Astrocyte of the spinal cord (primary cell): ENCODE data around the gene URM1.

Source experiments
- DNase-seq: peaks from one replicate; pipeline ENCODE4 v3.0.0; 2011; ENCODE audit warnings: low read depth, low spot score
- H3K4me3 ChIP-seq: 2 replicates; pipeline ENCODE4 v1.5.1; 2011; ENCODE audit warnings: low read depth, mild to moderate bottlenecking, low read length, moderate library complexity
- in situ Hi-C: cut with HindIII; loops from 2 replicates; pipeline ENCODE4 v1.10.0; 2017; ENCODE audit warnings: low sequenced_read_pairs
- TF ChIP-seq, protein P1 (sequence below): IDR thresholded peaks from 2 replicates; pipeline ENCODE4 v1.5.1; 2012; ENCODE audit warnings: low read depth, mild to moderate bottlenecking, low read length, inconsistent platforms

URM1 gene

DNA sequence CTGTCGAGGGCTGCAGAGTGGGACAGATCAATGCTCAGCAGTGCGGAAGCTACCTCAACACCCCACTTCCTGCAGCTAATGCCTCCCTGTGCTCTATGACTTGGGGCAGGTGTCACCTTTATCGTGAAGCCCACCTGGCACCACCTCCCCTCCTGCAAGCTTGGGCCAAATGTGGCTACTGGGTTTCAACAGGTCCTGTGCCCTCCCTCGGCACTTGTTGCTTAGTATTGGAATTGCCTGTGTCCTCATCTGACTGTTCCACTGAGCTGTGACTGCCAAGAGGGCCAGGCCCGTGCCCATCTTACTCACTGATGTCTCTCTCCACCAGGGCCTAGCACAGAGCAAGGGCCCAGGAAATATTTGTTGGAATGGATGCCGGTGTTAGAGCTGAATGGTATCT, 21.4 kb upstream of the URM1 start:
- no peak for DNase-seq
- in situ Hi-C loops = no loop called here
- TF ChIP-seq, protein P1, sequence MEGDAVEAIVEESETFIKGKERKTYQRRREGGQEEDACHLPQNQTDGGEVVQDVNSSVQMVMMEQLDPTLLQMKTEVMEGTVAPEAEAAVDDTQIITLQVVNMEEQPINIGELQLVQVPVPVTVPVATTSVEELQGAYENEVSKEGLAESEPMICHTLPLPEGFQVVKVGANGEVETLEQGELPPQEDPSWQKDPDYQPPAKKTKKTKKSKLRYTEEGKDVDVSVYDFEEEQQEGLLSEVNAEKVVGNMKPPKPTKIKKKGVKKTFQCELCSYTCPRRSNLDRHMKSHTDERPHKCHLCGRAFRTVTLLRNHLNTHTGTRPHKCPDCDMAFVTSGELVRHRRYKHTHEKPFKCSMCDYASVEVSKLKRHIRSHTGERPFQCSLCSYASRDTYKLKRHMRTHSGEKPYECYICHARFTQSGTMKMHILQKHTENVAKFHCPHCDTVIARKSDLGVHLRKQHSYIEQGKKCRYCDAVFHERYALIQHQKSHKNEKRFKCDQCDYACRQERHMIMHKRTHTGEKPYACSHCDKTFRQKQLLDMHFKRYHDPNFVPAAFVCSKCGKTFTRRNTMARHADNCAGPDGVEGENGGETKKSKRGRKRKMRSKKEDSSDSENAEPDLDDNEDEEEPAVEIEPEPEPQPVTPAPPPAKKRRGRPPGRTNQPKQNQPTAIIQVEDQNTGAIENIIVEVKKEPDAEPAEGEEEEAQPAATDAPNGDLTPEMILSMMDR = no peak
- no peak overlapping the region for H3K4me3 ChIP-seq

DNA sequence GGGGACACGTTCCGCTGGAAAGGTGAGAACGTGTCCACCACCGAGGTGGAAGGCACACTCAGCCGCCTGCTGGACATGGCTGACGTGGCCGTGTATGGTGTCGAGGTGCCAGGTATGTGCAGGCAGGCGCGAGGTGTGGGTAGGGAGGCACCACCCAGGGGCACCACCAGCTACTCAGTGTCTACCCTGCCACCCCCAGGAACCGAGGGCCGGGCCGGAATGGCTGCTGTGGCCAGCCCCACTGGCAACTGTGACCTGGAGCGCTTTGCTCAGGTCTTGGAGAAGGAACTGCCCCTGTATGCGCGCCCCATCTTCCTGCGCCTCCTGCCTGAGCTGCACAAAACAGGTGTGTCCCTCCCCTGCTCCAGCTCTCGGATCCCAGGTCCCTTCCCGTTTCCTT, 15.7 kb upstream of the URM1 start:
- H3K4me3 ChIP-seq = no peak overlapping the region
- TF ChIP-seq, protein P1 = no peak
- DNase-seq = no peak
- in situ Hi-C loops = no loop called here

DNA sequence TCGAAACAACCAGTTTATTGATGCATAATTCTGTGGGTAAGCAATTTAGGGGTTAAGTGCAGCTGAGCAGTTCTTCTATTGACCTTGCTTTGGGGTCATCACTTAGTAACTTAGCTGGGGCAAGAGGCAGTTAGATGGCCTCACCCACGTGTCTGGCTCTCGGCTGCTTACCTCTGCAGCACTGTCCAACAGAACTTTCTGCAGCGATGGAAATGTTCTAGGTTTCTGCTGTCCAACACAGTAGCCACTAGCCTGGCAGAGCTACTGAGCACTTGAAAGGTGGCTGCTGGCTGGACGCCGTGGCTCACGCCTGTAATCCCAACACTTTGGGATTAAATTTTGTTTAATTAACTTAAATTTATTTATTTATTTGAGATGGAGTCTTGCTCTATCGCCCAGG, 13.1 kb upstream of the URM1 start:
- H3K4me3 ChIP-seq = no peak overlapping the region
- TF ChIP-seq, protein P1 = no peak
- no peak for DNase-seq
- in situ Hi-C loops = no loop called here

DNA sequence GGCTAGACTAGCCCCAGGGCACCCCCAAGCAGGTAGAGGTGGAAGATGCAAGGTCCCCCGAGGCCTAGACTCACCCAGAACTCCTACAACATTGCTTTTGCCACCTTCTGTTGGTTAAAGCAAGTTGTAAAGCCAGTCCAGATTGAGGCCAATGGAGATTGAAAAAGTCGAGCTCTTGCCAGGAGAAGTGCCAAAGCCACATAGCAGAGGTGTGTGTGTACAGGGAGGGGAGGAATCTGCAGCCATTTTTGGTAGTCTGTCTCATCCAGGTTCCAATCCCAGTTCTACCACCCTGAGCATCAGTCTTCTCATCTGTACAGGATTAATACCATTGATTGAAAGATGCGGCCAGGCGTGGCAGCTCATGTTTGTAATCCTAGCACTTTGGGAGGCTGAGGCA, 12.3 kb upstream of the URM1 start:
- H3K4me3 ChIP-seq = no peak overlapping the region
- DNase-seq = no peak
- TF ChIP-seq, protein P1 = no peak
- in situ Hi-C loops = no loop called here

DNA sequence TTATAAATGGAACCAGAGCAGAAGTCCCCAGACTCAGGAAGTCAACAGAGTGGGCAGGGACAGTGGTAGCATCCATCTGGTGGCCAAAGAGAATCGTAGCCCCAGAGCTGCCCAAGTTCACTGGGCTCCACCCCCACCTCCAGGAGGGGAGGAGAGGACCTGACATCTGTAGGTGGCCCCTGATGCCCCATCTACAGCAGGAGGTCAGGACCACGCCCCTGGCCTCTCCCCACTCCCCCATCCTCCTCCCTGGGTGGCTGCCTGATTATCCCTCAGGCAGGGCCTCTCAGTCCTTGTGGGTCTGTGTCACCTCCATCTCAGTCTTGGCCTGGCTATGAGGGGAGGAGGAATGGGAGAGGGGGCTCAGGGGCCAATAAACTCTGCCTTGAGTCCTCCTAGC, 10.3 kb upstream of the URM1 start:
- TF ChIP-seq, protein P1 = no peak
- in situ Hi-C loops = no loop called here
- no peak for DNase-seq
- no peak overlapping the region for H3K4me3 ChIP-seq

DNA sequence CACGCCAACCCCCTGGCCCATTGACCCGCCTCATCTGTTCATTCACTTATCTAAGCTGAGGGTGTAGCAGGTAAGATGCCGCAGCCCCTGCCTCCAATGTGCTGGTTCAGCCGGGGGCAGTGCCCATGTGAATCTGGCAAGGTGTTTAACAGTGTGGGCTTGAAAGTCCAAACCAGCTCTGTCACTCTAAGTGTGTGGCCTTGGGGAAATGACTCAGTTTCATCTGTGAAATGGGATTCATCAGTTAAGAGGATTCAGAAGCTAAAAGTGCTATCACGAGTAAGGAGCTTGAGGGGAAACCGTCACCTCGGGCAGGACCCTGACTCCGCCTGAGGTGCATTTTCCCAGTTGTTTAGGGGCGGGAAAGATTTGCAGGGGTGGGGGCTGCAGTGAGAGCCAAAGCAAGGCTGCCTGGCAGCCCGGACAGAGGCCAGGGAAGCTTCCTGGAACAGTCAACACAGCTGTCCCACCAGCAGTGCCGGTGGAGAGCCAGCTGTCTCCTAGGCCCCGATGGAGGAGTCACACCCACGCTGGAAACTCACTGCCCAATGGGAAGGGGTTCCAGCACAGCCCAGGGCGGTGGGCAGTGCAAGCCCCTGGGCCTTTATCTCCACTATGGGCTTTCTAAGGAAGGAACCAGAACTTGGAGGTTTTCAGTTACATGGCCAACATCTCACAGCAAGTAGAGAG, 9.7 kb upstream of the URM1 start:
- peak overlapping the region; percentile 34 for H3K4me3 ChIP-seq

More for the DNA sequence above, 9.7 kb upstream of the URM1 start:
- in situ Hi-C loops = no loop called here
- TF ChIP-seq, protein P1 = no peak
- DNase-seq = peak; percentile 13
